NCI-H524 treated with DMSO at 0.1 percent for 48 hours (cell line): Measurements from ENCODE around the gene FAM186B.

ENCODE experiments used
- DNase-seq: peaks from one replicate; lab custom pipeline; 2025; lab: John Stamatoyannopoulos, UW

Gene FAM186B

DNA sequence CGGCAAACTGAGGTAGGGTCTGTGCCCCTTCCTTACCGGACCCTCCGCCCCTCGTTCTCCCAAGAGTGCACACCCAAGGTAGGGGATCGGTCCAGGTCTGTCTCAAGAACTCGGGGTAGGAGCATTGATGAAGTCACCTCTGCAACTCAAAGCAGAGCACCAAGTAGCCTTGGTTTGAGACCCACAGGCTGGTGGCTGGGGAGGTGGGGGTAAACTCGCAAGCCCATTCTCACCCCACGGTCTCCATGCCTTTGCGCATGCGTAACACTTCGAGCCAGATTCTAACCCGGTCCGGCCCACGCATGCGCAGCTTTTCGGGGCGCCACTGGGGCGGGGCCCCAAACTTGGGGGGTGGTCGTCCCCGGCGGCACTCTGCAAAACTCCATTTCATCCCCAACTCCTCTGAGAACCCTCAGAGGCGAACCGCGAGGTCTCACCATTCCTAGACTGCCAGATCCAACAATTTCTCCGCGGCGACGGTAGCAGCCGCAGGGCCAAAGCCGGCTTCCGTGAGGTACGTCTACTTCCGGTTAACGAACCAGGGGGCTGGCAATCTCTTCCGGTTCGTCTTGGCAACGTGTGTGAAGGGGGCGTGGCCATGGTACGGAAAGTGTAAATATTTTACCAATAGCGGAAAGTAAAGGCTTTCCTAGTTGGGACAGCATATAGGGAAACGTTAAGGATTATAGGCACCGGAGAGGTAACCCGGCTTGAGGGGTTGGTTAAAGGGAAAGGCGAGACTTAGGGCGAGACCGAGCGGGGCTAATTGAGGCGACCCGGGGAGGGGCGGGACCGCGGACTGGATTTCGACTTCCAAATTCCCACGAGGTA is 37.6 kb downstream of the FAM186B start, which contains the start of gene MCRS1:
Gene MCRS1 (minus strand): TSS at position 532 of the 831 bp plus-strand sequence. CDS start 1,411 bp downstream, outside the sequence.
- peak; percentile 31 for DNase-seq

DNA sequence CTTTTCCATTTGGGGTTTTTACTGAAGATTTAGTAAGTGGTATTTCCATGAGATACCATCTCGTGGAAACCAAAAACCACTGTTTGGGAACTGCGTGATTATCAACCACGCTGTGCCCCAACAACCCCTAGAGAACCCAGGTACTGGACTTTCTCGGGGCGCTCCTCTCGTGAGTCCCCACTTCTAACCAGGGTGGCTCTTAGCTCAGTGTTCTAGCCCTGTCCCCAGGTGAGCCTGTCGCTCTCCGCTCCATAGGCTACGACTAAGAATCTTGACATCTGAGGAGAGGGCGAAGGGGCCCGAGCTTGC is 38.2 kb downstream of the FAM186B start:
- DNase-seq = no peak

DNA sequence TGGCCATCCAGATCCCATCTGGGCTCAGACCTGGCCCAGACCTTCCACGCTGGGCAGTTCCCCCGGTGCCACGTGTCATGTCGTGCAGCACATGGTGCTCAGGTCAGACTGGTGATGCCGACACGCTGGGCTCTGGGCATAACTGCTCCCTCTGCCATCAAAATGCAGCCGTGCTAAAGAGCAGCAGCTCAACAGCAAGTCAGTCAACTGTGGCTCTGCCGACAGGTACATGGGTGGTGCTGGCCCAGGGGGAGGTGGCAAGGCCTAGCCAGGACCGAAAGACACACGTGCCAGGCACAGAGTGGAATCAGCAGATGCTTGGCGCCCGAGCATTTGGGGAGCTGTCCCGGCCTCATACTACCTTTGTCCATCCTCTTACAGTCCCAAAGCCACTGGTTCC is 39.1 kb downstream of the FAM186B start:
- no peak for DNase-seq

DNA sequence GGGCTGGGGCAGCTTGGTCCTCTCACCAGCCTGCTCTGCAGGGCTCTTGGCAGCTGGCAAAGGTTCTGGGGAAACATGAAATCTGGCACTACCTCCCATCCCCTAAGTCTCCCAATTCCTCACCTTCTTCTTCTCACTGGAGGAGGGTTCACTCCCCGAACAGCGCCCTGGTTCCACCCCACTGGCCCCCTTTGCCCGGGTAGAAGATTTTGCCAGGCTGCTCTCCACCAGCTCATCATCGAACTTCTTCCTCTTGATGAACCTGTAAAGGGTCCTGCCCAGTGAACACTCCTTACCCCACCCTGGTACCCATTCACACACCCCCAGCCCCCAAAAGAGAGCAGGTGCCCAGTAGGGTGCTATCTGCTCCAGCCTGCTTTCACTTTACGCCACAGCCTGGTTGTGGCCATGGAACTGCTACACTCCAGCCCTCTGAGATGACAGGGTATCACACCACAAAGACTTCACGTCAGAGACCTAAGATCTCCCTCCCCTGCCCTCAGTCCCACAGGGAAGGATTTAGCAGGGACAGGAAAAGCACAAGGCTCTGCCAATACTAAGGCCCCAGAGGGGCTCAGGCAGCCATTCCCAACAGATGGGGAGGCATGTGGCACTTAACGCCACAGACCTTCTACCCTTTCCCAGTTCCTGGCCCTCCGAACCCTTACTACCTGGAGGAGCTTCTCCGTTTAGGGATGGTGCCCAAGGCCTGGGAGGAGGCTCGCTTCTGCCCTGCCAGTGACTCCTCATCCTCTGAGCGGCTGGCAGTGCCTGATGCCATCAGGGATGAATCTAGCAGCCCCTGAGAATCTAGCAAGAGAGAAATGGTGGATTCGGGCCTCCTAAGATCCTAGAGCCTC is 39.8 kb downstream of the FAM186B start:
- no peak for DNase-seq

DNA sequence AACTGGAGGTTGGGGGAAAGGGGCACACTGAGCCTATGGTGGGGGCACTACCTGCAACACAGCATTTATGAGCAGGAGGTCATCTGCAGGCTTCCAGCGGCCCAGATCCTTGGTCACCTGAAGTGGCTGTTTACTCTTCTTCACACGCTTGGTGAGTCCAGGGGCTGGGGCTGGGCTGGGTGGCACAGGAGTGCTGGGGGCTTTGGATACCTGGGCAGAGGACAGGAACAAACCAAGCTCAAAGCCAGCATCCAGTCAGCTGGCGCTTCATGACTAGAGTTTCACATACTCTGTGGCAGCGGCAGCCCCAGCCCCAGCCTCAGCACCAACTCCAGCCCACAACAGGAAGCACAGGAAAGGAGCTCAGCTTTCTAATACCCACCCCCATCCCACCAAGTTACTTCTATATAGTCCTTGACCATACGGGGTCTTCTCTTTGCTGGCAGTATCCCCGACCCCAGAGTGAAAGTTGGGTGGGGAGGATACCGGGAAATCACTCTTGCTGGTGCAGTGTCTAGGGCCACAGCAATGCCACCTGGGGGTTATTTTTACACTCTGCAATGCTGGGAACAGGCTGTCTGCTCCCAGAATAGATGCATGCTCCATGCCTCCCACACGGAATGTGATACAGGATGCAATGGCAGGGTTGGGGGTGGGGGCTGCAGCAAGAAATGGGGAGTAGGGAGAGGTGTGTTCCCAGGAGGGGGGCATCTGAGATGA is 40.6 kb downstream of the FAM186B start:
- DNase-seq = no peak

DNA sequence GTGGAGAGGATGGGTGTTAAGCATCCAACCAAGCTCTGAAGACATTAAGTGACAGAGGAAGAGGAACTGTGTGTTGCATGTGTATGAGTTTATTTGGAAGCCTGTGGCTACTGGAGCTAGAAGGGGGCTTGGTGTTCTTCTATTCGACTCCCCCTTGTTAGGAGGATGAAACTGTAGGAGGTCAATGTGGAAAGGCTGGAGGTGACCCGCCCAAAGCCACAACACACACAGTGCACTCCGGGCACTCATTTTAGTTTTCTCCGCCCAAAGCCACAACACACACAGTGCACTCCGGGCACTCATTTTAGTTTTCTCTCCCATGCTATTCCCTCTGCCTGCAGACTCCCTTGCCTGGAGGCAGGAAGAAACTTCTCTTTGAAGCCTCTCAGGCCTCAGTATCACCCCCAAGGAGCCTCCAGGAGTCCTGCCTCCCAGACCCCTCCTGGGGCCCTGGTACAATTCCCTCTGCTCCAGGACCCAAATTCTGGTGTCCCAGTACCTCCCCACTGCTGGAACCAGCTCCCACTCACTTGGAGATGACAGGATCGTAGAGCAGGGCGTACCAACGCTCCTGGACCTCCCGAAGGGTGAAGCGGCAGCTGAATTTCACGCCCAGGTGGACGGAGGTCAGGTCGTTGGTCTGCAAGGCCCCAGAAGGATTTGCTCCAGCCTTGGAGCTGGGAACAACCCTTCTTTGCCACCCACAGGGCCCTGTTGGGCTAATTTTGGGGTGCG is 41.3 kb downstream of the FAM186B start:
- DNase-seq = no peak

DNA sequence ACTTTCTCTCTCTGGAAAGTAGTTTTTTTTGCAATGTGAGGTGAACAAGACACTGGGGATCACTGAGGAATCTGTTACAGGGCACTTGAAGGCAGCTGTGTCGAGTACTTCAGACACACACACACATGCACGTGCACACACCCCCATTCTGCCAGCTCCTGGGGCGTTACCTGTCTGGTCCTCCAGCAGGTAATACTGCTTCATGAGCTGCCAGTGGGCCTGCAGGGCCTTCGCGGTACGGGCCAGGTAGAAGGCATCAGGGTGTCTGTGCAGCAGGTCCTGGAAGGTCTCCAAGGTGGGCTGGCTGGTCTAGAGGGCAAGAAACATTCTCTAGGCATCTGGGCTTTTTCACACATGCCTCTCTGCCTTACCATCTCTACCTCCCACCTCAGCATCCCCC is 42.6 kb downstream of the FAM186B start:
- no peak for DNase-seq

DNA sequence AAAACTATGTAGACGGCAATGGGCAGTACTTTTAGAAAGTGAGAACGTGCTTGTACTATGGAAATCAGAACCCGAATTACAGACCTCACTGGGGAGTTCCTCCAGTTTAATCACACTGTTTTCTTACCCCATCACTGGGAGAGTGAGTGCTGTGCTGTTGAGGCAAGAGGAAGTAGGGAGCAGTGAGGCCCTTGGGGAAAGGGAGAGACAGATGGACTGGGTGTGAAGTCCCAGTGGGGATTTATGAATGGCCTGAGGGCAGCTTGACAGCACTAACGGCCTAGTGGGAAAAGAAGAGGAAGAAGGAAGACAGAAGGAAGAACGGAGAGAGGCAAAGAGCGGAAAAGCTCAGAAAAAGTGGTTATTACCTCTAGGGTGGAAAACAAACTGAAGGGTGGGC is 43.2 kb downstream of the FAM186B start:
- DNase-seq = no peak

DNA sequence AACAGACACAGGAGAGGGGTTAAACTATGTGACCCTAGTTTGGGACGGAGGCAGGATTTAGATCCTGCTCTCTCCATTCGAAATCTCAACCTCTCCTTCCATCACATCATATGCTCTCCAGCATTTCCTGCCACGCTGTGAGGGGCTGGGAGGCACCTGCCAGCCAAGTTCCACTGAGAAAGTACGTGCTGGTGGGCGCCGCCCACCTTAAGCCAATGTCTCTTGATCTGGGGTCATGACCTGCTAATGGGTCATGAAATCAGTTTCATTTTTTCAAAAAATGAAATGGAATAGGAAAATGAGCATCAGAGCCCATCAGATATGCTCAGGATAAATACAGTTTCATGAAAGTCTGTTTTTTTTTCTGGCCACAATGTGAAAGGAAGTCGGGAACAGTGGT is 44.7 kb downstream of the FAM186B start:
- DNase-seq = no peak

DNA sequence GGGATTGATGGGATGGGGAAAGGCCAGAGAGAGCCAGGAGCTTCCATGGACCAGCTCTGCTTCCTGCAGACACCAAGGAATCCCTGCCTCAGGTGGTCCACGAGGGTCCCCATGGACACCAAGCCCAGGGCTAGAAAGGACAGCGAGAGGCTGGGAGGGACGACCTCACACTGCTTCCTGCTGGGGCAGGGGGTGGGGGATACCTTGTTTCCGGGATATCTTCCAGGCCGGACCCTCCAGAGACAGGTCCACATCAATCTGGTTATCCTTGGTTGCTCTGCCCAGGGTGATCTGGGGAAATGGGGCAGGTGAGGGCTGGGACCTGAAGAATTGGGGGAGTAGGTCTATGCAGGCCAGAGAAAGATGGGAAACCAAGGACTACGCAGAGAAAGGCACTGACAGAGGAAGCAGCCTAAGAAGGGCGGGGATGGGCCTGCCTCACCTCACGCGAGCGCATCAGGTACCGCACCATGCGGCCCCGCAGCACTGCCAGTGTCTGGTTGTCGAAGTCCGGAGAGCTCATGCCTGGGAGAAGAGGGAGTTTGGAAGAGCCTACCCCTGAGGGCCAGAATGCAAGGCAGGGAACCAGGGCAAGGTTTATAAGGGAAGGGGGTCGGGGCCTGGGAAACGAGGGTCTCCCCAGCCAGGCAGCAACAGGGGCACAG is 46.3 kb downstream of the FAM186B start:
- DNase-seq = no peak

DNA sequence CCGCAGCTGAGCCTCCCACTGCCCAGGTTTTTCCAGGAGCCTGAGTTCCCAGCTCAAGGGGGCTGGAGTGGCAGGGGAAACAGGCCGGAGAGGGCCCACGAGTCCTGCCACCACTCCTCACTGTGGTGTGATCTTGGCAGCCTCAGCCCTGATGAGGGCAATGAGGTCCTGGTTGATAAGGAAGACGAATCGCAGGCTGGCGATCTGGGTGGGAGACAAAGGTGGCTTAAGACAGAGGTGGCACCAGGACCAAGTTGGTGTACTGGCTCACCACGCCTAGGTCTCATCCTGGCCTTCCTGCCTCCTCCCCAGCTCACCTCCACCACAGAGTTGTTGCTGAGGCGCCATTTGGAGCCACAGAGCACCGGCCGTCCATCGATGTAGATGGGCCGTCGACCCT is 46.9 kb downstream of the FAM186B start:
- no peak for DNase-seq

DNA sequence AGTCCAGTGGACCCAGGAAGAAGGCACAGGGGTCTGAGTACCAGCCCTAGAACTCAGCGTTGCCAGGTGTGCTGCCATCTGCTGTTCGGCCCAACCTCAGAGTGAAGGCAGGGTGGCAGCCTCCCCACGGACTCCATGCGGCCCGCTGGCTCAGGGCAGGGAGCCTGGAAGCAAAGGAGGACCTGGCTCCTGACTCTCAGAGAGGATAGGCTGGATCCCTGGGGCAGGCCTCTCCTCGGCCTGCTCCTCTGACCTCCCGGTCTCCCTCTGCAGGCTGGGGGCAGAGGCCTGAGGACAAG is 47.6 kb downstream of the FAM186B start:
- DNase-seq = no peak

DNA sequence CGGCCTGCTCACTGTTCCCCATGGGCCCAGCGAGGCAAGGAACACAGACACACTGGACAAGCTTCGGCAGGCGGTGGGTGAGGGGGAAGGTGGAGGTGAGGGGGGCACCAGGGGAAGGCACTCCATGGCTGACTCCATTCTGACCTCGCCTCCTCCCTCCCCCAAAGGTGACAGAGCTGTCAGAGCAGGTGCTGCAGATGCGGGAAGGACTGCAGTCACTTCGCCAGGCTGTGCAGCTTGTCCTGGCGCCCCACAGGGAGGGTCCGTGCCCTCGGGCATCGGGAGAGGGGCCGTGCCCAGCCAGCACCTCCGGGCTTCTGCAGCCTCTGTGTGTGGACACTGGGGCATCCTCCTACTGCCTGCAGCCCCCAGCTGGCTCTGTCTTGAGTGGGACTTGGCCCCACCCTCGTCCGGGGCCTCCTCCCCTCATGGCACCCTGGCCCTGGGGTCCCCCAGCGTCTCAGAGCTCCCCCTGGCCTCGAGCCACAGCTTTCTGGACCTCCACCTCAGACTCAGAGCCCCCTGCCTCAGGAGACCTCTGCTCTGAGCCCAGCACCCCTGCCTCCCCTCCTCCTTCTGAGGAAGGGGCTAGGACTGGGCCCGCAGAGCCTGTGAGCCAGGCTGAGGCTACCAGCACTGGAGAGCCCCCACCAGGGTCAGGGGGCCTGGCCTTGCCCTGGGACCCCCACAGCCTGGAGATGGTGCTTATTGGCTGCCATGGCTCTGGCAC is 48.1 kb downstream of the FAM186B start:
- no peak for DNase-seq

DNA sequence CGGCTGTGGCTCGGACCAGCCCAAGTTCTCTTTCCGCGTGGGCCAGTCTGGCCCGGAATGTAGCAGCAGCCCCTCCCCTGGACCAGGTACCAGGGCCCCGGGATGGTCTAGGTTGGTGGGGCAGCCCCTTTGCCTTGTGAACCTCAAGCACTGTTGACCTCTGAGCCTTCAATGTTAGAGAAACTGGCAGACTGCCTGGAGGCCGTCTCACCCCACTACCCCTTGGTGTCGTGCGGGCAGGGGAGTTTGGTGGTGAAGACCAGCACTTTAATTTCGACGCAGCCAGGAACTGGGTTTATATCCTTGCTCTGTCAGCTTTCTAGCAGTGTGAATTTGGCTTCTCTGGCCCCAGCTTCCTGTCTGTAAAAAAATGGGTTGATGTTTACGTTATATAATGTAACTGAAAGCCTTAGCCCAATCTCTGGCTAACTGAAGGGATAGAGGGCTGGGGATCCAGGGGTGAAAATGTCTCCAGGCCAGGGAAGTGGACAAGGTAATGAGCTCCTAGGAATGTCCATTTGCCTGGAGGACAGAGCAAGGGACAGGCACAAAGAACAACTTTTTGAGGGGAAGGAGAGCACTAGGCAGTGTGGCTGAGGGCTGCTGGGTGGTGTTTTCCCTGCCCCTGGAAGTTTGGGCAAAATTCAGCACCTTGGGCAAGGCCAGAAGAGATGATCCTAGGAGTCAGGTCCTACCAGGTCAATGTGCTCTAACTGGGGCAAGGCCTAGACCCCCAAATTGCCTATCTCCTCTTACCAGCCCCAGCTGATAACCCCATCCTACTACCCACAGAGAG is 48.9 kb downstream of the FAM186B start:
- DNase-seq = no peak

DNA sequence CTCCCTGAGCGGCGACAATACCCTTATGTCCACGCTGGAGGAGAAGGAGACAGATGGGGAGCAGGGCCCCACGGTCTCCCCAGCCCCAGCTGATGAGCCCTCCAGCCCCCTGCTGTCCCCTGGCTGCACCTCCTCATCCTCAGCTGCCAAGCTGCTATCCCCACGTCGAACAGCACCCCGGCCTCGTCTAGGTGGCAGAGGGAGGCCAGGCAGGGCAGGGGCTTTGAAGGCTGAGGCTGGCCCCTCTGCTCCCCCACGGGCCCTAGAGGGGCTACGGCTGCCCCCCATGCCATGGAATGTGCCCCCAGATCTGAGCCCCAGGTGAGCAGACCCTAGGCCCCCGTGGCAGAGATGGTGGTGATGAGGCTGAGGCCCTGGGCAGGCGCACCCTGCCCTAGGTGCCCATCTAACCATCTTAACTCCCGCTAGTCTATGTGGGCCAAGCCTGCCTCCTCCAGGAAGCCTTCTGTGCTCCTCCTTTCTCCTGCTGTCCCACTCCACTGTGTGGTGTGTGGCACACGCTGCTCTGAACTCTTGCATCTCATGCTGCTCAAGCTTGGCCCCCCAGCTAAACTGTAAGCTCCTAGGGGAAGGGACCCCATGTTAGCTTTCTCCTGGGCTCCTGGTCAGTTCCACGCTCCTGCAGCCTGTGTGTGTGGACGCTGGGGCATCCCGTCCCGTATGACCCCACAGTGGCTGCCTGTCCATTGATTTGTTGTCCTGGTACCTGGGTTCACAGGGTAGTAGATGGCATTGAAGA is 49.6 kb downstream of the FAM186B start:
- DNase-seq = no peak

DNA sequence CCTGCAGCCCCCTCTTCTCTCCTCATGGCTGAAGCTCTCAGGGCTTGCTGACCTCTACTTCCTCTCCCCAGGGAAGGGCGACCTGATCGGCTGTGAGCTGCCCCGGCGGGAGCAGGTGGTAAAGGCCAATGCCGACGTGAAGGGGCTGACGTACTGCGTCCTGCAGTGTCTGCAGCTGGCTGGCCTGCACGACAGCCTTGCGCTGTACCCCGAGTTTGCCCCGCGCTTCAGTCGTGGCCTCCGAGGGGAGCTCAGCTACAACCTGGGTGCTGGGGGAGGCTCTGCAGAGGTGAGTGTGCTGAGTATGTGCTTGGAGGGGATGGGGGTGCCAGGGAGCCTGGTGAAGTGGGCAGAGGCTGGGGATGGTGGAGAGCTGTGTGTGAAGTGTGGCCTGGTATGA is 51.2 kb downstream of the FAM186B start:
- DNase-seq = no peak

DNA sequence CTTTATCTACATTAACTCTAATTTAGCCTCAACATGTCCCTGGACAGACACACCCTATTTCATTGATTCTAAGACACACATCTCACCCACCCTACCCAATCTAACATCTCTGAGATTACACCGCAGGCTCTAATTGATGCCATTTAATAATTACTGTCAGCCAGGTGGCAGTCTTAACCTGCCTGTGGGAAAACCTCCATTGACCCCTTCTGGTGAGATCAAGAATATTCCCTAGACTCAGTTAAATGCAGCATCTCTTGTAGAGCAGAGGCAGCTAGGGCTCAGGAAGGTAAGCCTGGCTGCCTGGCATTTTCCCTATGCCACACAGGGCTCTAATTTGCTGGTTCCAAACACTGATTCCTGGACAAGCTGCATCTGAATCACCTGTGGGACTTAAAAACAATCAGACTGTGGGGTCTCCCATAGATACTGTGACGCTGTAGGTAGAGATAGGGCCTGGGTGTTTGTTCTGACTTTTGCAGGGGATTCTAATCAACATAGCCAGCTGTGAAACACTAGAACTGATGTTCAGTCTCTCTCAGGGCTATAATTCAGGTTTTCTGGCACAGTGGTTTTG is 51.8 kb downstream of the FAM186B start:
- DNase-seq = peak; percentile 16

DNA sequence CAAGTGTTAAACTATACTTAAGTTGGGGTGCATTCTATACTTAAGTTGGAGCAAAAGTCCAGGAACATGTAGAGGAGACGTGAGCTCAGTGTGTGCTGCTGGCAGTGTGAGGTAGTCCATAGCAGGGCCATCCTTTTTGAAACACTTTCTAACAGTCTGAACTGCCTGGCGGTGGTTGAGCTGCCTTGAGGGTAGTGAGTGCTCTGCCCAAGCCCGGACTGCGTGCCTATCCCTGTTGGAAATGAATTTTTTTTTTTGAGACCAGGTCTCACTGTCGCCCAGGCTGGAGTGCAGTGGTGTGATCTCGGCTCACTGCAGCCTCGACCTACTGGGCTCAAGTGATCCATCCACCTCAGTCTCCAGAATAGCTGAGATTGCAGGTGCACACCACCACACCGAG is 52.5 kb downstream of the FAM186B start:
- no peak for DNase-seq

DNA sequence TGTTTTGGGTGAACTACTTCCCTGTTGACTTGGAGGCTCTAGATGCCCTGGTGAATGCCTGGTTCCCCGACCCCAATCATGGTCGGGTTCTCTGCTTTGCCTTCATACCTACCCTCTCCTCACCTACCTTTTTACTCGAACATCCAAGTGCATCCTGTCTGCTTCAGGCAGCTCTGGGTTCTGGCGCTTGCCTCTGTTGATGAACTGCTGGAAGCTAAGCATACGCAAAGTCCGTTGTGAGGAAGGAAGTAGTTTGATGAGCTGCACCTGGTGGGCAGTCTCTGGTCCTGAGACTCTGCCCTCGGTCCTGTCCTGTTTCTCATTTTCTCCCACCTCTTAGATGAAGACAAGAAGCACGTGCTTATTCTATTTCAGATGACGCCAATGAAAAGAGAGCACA is 53.0 kb downstream of the FAM186B start:
- DNase-seq = no peak
